PC-9 (cell line): ENCODE measurements around the gene TDRD7. TPM values are rescaled to one million over a fixed set of nuclear protein-coding genes. Genes with fewer than 3 reads are reported as not detected.

Experiments
- BruUV-seq: library from RNA; stranded (reverse); fragments of 400-500 nt; replicated peaks from 2 replicates; lab custom pipeline; 2021; lab: Mats Ljungman, UMichigan
- CTCF ChIA-PET: fragments of 300-600 bp; sonication (Branson Sonifier 250); formaldehyde crosslinking; loops from one replicate; lab custom pipeline; 2022; ENCODE audit warnings: antibody characterized with exemption; lab: Charles Lee
- POLR2A ChIA-PET: fragments of 300-600 bp; sonication (Branson Sonifier 250); formaldehyde crosslinking; loops from one replicate; lab custom pipeline; 2022; ENCODE audit warnings: antibody characterized with exemption; ENCODE audit not compliant: unreplicated experiment; lab: Charles Lee
- DNase-seq, 2 experiments: peaks; one replicate each; pipeline versions ENCODE4 v3.0.0 to v3.0.0-alpha.2; 2015 to 2022; ENCODE audit warnings: mixed read lengths in 1 of 2
- H2AFZ ChIP-seq: fragments of 200-600 bp; sonication (generic); 2 replicates; pipeline ENCODE4 v1.8.1; 2017; ENCODE audit warnings: antibody characterized with exemption
- H3F3A ChIP-seq: fragments of 200-600 bp; sonication (generic); 2 replicates; pipeline ENCODE4 v1.8.1; 2017; ENCODE audit warnings: antibody characterized with exemption, mild to moderate bottlenecking, low read depth; ENCODE audit not compliant: insufficient read depth
- H3K27ac ChIP-seq: fragments of 200-600 bp; sonication (generic); 2 replicates; pipeline ENCODE4 v1.6.1; 2016; ENCODE audit warnings: mixed run types
- H3K27me3 ChIP-seq: fragments of 200-600 bp; sonication (generic); 2 replicates; pipeline ENCODE4 v1.6.1; 2016; ENCODE audit warnings: low read depth, mixed run types; ENCODE audit not compliant: insufficient read depth
- H3K36me3 ChIP-seq: fragments of 200-600 bp; sonication (generic); 2 replicates; pipeline ENCODE4 v1.6.1; 2016; ENCODE audit warnings: low read depth, mixed run types
- H3K4me1 ChIP-seq: fragments of 200-600 bp; sonication (generic); replicated peaks from 2 replicates; pipeline ENCODE4 v1.6.1; 2016; ENCODE audit warnings: mixed run types; ENCODE audit not compliant: insufficient read depth
- H3K4me2 ChIP-seq: fragments of 200-600 bp; sonication (generic); 2 replicates; pipeline ENCODE4 v1.6.1; 2017; ENCODE audit warnings: mixed run types
- H3K4me3 ChIP-seq: fragments of 200-600 bp; sonication (generic); 2 replicates; pipeline ENCODE4 v1.6.1; 2016; ENCODE audit warnings: mixed run types
- H3K79me2 ChIP-seq: fragments of 200-600 bp; sonication (generic); 2 replicates; pipeline ENCODE4 v1.6.1; 2017; ENCODE audit warnings: low read depth, mixed run types
- H3K9me2 ChIP-seq: fragments of 200-600 bp; sonication (generic); 2 replicates; pipeline ENCODE4 v1.8.1; 2017; ENCODE audit warnings: mild to moderate bottlenecking; ENCODE audit not compliant: insufficient read depth
- H3K9me3 ChIP-seq: fragments of 200-600 bp; sonication (generic); 2 replicates; pipeline ENCODE4 v1.8.1; 2016; ENCODE audit warnings: low read depth; ENCODE audit not compliant: insufficient read depth
- H4K20me1 ChIP-seq: fragments of 200-600 bp; sonication (generic); 2 replicates; pipeline ENCODE4 v1.8.1; 2017; ENCODE audit not compliant: insufficient read depth
- CTCF ChIP-seq: fragments of 200-600 bp; sonication (generic); conservative IDR thresholded peaks from 2 replicates; pipeline ENCODE4 v1.6.1; 2017; ENCODE audit warnings: mixed run types, antibody characterized with exemption, mild to moderate bottlenecking, moderate library complexity
- EZH2 ChIP-seq: fragments of 200-600 bp; sonication (generic); IDR thresholded peaks from 2 replicates; pipeline ENCODE4 v1.8.0; 2017; ENCODE audit warnings: antibody characterized with exemption, low read depth
- intact Hi-C: fragments of 100-400 bp; cut with micrococcal nuclease; formaldehyde crosslinking; loops from one replicate; pipeline ENCODE4 v1.10.0; 2022; ENCODE audit not compliant: unreplicated experiment
- total RNA-seq: library from RNA; stranded (reverse); gene quantifications from 2 replicates; pipeline ENCODE4 v1.2.3, GENCODE V29; 2021

The TDRD7 gene
- total RNA-seq, 1 experiment from 2014 or later = 14.2 TPM

- Histone ChIP-seq H3K4me3 (no peak overlapping the region), H3K4me2 (no peak overlapping the region), H3K36me3 (no peaks in the 10 kb centered on the region), H3K27ac (no peak overlapping the region), H4K20me1 (no peaks in the 10 kb centered on the region), H3F3A (peaks cover 9% of the 10 kb centered on the region; the same call in 1 of the 2 replicates), H3K9me3 (no peaks in the 10 kb centered on the region), H3K9me2 (no peaks in the 10 kb centered on the region), H2AFZ (no peak overlapping the region), H3K79me2 (no peaks in the 10 kb centered on the region), H3K4me1 (peaks cover 23% of the 10 kb centered on the region), H3K27me3 (no peaks in the 10 kb centered on the region)
- CTCF ChIA-PET = interaction anchor here (0.6 kb wide), 1 partner anchor 18 kb away, joined by 4 read pairs; no protein-coding TSS in a partner anchor
- TF ChIP-seq EZH2 (no peak), CTCF (no peak)
- intact Hi-C loops = no loop called here
- BruUV-seq = no TSS peak
- POLR2A ChIA-PET = no interaction called here
- DNase-seq = no peak
Measured at GRCh38 chr9:97517331-97518089, 105.6 kb downstream of the TDRD7 start.

- no peak for DNase-seq
- TF ChIP-seq EZH2 (no peak), CTCF (no peak)
- Histone ChIP-seq H3K9me2 (no peaks in the 10 kb centered on the region), H3K79me2 (no peaks in the 10 kb centered on the region), H3K27me3 (no peaks in the 10 kb centered on the region), H3K4me2 (peak overlapping the region; percentile 58), H3K9me3 (no peaks in the 10 kb centered on the region), H3K4me1 (peaks cover 23% of the 10 kb centered on the region), H3K27ac (peak overlapping the region; percentile 68), H2AFZ (peak overlapping the region; percentile 60; the same call in 1 of the 2 replicates), H3K36me3 (no peaks in the 10 kb centered on the region), H3F3A (peaks cover 9% of the 10 kb centered on the region; the same call in 1 of the 2 replicates), H3K4me3 (no peak overlapping the region), H4K20me1 (no peaks in the 10 kb centered on the region)
- intact Hi-C loops = no loop called here
- BruUV-seq = TSS peak; percentile 49
- POLR2A ChIA-PET = interaction anchor here (0.6 to 0.7 kb wide), 3 partner anchors 8 to 1134 kb away, joined by 3 to 6 read pairs (median 5); no protein-coding TSS in a partner anchor
- CTCF ChIA-PET = interaction anchor here (0.8 to 1.1 kb wide), 2 partner anchors 17 to 80 kb away, joined by 3 read pairs; partner anchors contain the start of gene TMOD1
Measured at GRCh38 chr9:97518166-97518908, 106.4 kb downstream of the TDRD7 start.

GRCh38 chr9:97518909-97519307 lies 107.0 kb downstream of the TDRD7 start:
- no peaks in the 10 kb centered on the region for H3K36me3 ChIP-seq
- H3F3A ChIP-seq = peaks cover 9% of the 10 kb centered on the region; the same call in 1 of the 2 replicates
- ChIA-PET POLR2A (interaction anchor here (0.6 to 0.7 kb wide), 3 partner anchors 9 to 1133 kb away, joined by 3 to 6 read pairs (median 5); no protein-coding TSS in a partner anchor), CTCF (interaction anchor here (0.6 to 1.1 kb wide), 3 partner anchors 17 to 1754 kb away, joined by 3 to 5 read pairs (median 3); partner anchors contain the start of gene TMOD1)
- intact Hi-C loops = loop anchor here (1.0 kb wide), 1 partner anchor 10 kb away; no protein-coding TSS in a partner anchor
- no peaks in the 10 kb centered on the region for H3K79me2 ChIP-seq
- H3K4me1 ChIP-seq = peaks cover 24% of the 10 kb centered on the region
- H3K4me3 ChIP-seq = no peak overlapping the region; the same call in 1 of the 2 replicates
- TF ChIP-seq EZH2 = no peak
- no peak for TF ChIP-seq CTCF
- H3K9me3 ChIP-seq = no peaks in the 10 kb centered on the region
- no peaks in the 10 kb centered on the region for H4K20me1 ChIP-seq
- peak overlapping the region; percentile 68 for H3K27ac ChIP-seq
- H3K9me2 ChIP-seq = no peaks in the 10 kb centered on the region
- peak overlapping the region; percentile 60; the same call in 1 of the 2 replicates for H2AFZ ChIP-seq
- DNase-seq = peak; percentile 71 to 95
- H3K27me3 ChIP-seq = no peaks in the 10 kb centered on the region
- BruUV-seq = no TSS peak
- H3K4me2 ChIP-seq = peak overlapping the region; percentile 58
